GM18861 (cell line): ENCODE results near the gene PLA2G4D.

ENCODE experiments used
- ATAC-seq: cut with Tn5 transposase; IDR thresholded peaks from one replicate; pipeline ENCODE4 v1.9.1; 2021; ENCODE audit not compliant: unreplicated experiment

Gene PLA2G4D, protein sequence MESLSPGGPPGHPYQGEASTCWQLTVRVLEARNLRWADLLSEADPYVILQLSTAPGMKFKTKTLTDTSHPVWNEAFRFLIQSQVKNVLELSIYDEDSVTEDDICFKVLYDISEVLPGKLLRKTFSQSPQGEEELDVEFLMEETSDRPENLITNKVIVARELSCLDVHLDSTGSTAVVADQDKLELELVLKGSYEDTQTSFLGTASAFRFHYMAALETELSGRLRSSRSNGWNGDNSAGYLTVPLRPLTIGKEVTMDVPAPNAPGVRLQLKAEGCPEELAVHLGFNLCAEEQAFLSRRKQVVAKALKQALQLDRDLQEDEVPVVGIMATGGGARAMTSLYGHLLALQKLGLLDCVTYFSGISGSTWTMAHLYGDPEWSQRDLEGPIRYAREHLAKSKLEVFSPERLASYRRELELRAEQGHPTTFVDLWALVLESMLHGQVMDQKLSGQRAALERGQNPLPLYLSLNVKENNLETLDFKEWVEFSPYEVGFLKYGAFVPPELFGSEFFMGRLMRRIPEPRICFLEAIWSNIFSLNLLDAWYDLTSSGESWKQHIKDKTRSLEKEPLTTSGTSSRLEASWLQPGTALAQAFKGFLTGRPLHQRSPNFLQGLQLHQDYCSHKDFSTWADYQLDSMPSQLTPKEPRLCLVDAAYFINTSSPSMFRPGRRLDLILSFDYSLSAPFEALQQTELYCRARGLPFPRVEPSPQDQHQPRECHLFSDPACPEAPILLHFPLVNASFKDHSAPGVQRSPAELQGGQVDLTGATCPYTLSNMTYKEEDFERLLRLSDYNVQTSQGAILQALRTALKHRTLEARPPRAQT

GRCh38 chr15:42094512-42094963, at the start of gene PLA2G4D:
PLA2G4D (minus strand) TSS chr15:42094562; CDS start chr15:42094459, 103 bp downstream.
- ATAC-seq, result no peak

GRCh38 chr15:42143356-42143755, 49.0 kb upstream of the PLA2G4D start:
- ATAC-seq, result no peak

DNA sequence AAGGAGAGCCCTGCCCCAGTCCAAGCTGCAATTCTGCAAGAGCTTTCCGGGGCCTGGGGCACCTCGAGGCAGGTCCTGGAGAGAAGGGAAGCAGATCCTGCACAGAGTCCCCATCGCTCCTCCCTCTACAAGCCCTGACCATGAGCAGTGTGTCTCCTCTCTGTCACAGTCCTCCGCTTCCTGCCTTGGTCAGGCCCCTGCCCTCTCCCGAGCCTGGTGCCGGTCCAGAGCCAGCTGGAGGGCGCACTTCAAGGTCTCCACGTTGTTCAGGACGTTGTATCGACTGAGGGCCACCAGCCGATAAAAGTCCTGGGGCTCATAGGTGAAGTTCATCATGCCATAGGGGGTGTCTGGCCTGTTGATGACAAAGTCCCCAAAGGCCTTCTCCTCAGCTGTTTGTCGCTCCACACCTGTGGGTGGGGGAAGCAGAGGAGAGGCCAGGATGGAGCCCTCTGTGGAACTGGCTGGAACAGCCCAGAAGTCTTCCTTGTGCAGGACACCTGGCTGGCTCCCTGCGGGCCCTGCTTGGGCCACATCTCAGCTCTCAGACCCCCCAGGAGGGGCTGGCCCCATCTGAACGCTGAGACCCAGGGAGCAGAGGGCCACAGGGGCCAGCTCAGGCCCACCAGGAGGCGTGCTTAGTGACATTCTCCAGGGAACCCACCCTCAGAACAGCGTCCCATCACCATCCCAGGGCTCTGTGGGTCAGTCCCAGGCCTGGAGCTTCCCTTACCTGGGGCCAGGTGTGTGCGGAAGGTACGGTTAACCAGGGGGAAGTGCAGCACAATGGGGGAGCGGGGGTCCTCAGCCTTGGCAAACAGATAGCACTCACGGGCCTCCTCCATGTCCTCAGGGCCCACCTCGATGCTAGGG, 47.7 kb upstream of the PLA2G4D start:
- no peak for ATAC-seq

DNA sequence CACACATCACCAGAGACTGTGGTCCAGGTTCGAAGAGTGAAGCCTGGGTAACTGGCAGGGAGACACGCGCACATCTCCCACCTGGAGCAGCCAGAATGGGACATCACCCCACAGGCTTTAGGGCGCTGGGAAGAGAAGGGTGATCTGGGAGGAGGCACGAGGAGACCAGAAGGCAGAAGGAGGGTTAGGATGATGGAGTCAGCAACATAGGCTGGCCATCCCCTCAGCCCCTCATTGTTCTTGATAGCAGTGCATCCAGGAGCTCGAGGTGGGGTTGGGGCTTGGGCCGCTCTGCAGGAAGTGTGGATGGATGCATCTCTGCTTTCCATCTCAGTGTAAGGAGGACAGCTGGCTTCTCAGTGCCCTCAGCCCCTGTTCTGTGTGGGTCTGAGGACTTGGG, 46.9 kb upstream of the PLA2G4D start:
- no peak for ATAC-seq

DNA sequence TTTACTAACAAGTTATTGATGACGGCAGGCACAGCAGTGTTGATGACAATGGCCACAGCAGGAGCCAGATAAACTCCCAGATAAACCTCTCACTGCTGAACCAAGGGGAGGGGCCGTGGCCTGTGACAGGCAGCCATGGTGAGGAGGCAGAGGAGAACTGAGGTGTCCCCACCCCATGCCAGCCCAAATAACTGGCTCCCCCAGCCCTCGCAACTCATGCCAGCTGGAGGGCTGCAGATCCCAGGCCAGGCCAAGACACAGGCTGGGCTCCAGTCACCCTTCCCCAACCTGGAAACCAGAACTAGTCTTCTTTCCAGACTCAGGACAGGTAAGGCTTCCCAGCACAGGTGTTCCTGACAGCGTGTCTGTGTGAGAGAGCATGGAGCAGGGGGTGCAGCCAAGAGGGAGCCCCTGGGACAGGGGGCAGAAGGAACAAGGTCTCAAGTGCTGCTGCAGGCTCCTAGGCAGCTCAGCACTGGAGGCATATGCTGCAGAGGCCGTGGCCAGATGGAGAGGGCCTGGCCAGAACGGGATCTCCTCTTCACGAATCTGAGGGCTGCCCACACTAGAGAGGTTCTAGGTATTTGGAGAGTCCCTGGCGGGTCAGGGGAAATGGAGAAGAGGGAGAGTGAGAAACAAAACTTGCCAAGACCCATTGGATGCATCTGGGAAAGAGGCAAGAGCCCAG, 46.2 kb upstream of the PLA2G4D start:
- ATAC-seq, result no peak

DNA sequence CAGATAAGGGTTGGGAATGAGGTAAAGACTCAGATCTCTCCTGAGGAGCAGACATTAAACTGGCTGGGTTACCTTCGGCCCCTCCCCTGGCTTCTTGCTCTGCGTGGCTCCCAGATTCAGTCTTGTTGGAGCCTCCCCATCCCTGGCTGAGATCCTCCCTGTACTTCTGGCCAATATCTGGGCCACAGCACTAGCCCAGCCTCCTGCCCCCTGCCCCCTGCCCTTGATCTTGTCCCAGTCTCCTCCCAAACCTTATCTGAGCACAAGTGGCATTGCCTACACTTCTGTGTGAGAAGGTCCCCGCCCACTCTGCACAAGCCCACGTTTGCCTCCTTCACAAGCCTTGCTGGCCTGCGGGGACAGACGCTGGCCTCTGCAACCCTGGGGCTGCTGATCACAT, 45.2 kb upstream of the PLA2G4D start:
- ATAC-seq, result no peak

DNA sequence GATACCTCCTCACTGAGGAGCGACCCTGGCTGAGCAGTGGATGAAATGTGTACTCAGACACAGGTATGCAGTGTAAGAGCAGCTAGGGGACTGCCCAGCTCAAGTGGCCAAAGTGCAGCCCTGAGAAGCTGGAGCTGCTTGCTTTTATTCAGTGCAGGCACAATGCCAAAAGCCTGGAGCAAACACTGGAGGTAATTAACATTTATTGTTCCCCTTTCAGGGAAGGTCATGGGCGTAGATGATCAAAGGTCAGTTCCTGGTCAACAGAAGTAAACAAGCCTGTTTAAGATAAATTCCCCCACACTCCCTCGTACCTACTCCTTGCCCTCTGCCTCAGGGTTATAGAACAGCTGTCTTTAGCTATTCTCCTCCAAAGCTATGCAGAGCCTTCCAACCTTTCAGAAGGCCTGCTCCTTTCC, 44.6 kb upstream of the PLA2G4D start:
- ATAC-seq, result no peak

- no peak for ATAC-seq
Measured at GRCh38 chr15:42138411-42138810, 44.0 kb upstream of the PLA2G4D start.

- no peak for ATAC-seq
Measured at GRCh38 chr15:42137461-42138261, 43.3 kb upstream of the PLA2G4D start.

- ATAC-seq, result no peak
Measured at GRCh38 chr15:42136513-42136912, 42.2 kb upstream of the PLA2G4D start.

- no peak for ATAC-seq
Measured at GRCh38 chr15:42135351-42135750, 41.0 kb upstream of the PLA2G4D start.

DNA sequence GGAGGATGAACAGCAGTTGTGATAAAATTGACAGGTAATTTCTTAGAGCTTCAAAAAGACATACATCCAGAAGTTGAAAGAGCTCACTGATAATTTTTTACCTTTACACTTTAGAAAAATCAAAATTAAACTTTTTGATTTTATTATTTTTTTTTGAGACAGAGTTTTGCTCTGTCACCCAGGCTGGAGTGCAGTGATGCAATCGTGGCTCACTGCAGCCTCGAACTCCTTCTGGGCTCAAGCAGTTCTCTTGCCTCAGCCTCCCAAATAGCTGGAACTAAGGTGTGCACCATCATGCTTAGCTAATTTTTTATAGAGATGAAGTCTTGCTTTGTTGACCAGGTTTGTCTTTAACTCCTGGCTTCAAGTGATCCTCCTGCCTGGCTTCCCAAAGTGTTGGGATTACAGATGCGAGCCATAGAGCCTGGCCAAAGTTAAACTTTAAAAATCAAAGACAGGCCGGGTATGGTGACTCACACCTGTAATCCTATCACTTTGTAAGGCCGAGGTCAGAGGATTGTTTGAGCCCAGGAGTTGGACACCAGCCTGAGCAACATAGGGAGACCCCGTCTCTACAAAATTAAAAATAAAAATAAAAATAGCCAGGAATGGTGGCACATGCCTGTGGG, 40.4 kb upstream of the PLA2G4D start:
- no peak for ATAC-seq

- ATAC-seq, result no peak
Measured at GRCh38 chr15:42133886-42134502, 39.6 kb upstream of the PLA2G4D start.

GRCh38 chr15:42133356-42133755, 39.0 kb upstream of the PLA2G4D start:
- no peak for ATAC-seq

- ATAC-seq, result no peak
Measured at GRCh38 chr15:42131826-42132806, 37.8 kb upstream of the PLA2G4D start.

GRCh38 chr15:42131006-42131405, 36.6 kb upstream of the PLA2G4D start:
- no peak for ATAC-seq

DNA sequence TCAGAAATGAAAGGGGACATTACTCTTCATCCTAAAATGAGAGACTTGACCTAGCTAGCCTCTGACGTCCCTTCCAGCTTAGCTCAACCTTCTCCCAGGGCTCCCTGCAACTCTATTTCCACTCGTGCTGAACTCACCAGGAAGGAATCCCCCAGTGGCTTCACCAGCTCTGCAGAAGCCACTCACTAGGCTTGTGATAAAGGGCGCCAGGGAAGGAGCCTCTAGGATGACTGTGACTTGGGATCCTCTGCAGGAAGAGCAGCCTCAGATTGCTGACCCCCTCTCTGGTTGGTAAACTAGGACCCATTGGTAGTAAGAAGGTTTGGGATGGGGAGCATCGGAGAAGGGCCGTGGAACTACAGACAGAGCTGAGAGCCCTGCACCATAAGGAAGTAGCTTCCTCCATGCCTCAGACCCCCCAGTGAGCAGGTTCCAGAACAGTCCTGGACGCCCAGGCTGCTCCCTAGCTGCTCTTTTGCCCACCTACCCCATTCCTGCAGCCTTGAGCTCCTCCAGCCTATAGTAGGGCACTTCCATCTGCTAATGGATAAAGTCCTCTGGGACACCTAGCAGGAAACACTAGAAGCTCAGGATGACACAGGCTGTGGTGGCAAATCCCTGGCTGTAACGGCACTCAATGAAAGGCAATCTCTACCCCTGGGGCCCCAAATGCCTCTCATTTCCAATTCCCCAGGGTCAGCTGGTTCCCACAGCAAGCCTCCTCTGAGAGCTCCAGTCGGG, 36.1 kb upstream of the PLA2G4D start:
- no peak for ATAC-seq
